ENCODE data around the gene CUL7. TPM values are rescaled to one million over a fixed set of nuclear protein-coding genes. Genes with fewer than 3 reads are reported as not detected.

The CUL7 gene
- total RNA-seq, 2 experiments from 2014 or later, result 14.1 to 14.9 TPM

GRCh38 chr6:43061861-43062260 is 8.2 kb upstream of the CUL7 start:
- POLR2A ChIA-PET, result interaction anchor here (0.7 kb wide), 1 partner anchor 92 kb away, joined by 3 read pairs; no protein-coding TSS in a partner anchor
- Histone ChIP-seq H3K27ac (ENCODE audit: low read depth, low read length, poor library complexity, severe bottlenecking) (no peak overlapping the region), H3K79me2 (ENCODE audit: insufficient read depth, low read depth, low read length) (peaks cover 17% of the 10 kb centered on the region), H3K9me2 (ENCODE audit: insufficient read depth, low read length) (no peaks in the 10 kb centered on the region), H3K36me3 (ENCODE audit: insufficient read depth, low read length) (no peaks in the 10 kb centered on the region), H3K4me1 (ENCODE audit: insufficient read depth, low read length, poor library complexity, severe bottlenecking) (peaks cover 17% of the 10 kb centered on the region), H3K9me3 (ENCODE audit: low read length) (no peaks in the 10 kb centered on the region), H3K4me3 (ENCODE audit: low read depth, low read length, poor library complexity, severe bottlenecking) (no peak overlapping the region), H2AFZ (ENCODE audit: low read length) (no peak overlapping the region), H3K4me2 (ENCODE audit: low read length) (no peak overlapping the region), H4K20me1 (ENCODE audit: insufficient read depth, low read length) (no peaks in the 10 kb centered on the region)
- CTCF ChIA-PET (ENCODE audit: unreplicated experiment), result interaction anchor here (0.6 kb wide), 1 partner anchor 132 kb away, joined by 3 read pairs; no protein-coding TSS in a partner anchor
- DNase-seq (ENCODE audit: low spot score), result no peak
- intact Hi-C loops (cut with micrococcal nuclease; ENCODE audit: unreplicated experiment), result no loop called here
- TF ChIP-seq EZH2phosphoT487 (IDR thresholded peaks at IDR 0.05; ENCODE audit: borderline replicate concordance, low read depth, low read length) (no peak), CTCF (conservative IDR thresholded peaks at IDR 0.05; ENCODE audit: low read length) (no peak)
- no TSS peak for BruUV-seq (replicated peaks)

DNA sequence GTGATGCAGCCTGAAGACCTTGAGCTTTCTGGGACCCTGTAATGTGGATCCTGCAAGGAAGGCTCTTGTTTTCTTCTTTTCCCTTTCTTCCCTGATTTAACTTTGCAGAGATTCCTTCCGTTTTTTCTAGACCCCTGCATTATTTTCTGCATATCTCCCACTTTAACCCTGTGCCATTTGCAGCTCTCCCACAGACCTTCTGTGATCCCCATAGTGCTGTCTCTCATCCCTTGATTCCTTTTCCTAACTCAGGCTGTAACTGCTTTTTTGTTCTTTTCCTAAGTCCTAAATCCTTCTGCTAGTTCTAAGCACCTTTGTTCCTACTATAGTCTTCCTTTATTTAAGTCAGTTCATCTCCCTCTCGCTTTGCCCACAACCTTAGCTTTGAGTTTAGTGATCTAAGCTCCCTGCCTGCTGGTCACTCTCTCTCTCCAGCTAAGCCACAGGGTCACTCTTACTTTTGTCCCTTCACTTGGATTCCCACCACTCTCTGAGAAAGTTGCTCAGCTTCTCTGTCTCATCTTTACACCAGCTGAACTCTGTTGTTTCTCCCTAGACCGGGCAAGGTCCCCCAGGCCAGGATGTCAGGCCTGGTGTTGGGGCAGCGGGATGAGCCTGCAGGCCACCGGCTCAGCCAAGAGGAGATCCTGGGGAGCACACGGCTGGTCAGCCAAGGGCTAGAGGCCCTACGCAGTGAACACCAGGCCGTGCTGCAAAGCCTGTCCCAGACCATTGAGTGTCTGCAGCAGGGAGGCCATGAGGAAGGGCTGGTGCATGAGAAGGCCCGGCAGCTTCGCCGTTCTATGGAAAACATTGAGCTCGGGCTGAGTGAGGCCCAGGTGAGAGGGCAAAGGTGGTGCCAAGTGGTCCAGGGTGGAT is 7.3 kb upstream of the CUL7 start:
- Histone ChIP-seq H3K36me3 (ENCODE audit: insufficient read depth, low read length) (peaks cover 4% of the 10 kb centered on the region), H3K4me3 (ENCODE audit: low read depth, low read length, poor library complexity, severe bottlenecking) (no peak overlapping the region), H3K4me1 (ENCODE audit: insufficient read depth, low read length, poor library complexity, severe bottlenecking) (peaks cover 17% of the 10 kb centered on the region), H4K20me1 (ENCODE audit: insufficient read depth, low read length) (no peaks in the 10 kb centered on the region), H2AFZ (ENCODE audit: low read length) (no peak overlapping the region), H3K9me2 (ENCODE audit: insufficient read depth, low read length) (no peaks in the 10 kb centered on the region), H3K79me2 (ENCODE audit: insufficient read depth, low read depth, low read length) (peaks cover 17% of the 10 kb centered on the region), H3K9me3 (ENCODE audit: low read length) (no peaks in the 10 kb centered on the region), H3K27ac (ENCODE audit: low read depth, low read length, poor library complexity, severe bottlenecking) (no peak overlapping the region), H3K4me2 (ENCODE audit: low read length) (peak overlapping the region; percentile 97)
- intact Hi-C loops (cut with micrococcal nuclease; ENCODE audit: unreplicated experiment), result no loop called here
- BruUV-seq (replicated peaks), result no TSS peak
- no peak for DNase-seq (ENCODE audit: low spot score)
- ChIA-PET POLR2A (interaction anchor here (0.6 to 0.7 kb wide), 4 partner anchors 66 to 460 kb away, joined by 3 read pairs; no protein-coding TSS in a partner anchor), CTCF (ENCODE audit: unreplicated experiment) (interaction anchor here (0.6 to 1.0 kb wide), 4 partner anchors 82 to 131 kb away, joined by 3 to 4 read pairs (median 3); no protein-coding TSS in a partner anchor)
- TF ChIP-seq CTCF (conservative IDR thresholded peaks at IDR 0.05; ENCODE audit: low read length) (no peak), EZH2phosphoT487 (IDR thresholded peaks at IDR 0.05; ENCODE audit: borderline replicate concordance, low read depth, low read length) (no peak)
